Epithelial cell of proximal tubule (primary cell): ENCODE data around the gene MDN1. TPM values are rescaled to one million over a fixed set of nuclear protein-coding genes. Genes with fewer than 3 reads are reported as not detected.
"Not testable (repeated sequence)": the region's sequence is repeated elsewhere in the genome, so short reads cannot be mapped to it uniquely, and the experiment has no call there.

Experiments
- DNase-seq: peaks from one replicate; pipeline ENCODE4 v3.0.0-alpha.2; 2011; ENCODE audit warnings: low read depth
- H3K4me3 ChIP-seq: 2 replicates; pipeline ENCODE4 v1.5.1; 2011; ENCODE audit warnings: low read depth, mild to moderate bottlenecking, low read length
- CTCF ChIP-seq: conservative IDR thresholded peaks from 2 replicates; pipeline ENCODE4 v1.5.1; 2012; ENCODE audit warnings: low read depth, mild to moderate bottlenecking, low read length
- total RNA-seq: library from RNA; depleted of rRNA; stranded (reverse); fragments of >200 nt; gene quantifications from 2 replicates; pipeline ENCODE4 v1.2.3, GENCODE V29; 2015

Gene MDN1
- total RNA-seq, 1 donor from 2014 or later, result 11.3 TPM

- no peak for TF ChIP-seq CTCF
- DNase-seq, result no peak
- no peak overlapping the region for H3K4me3 ChIP-seq
These were observed 26.0 kb downstream of the MDN1 start for GRCh38 chr6:89793586-89793985.

GRCh38 chr6:89792881-89793280, 26.7 kb downstream of the MDN1 start:
- no peak overlapping the region for H3K4me3 ChIP-seq
- TF ChIP-seq CTCF, result peak; percentile 72
- DNase-seq, result no peak

- H3K4me3 ChIP-seq, result no peak overlapping the region
- DNase-seq, result no peak
- TF ChIP-seq CTCF, result no peak
These were observed 29.2 kb downstream of the MDN1 start for GRCh38 chr6:89790403-89790802.

- no peak for TF ChIP-seq CTCF
- no peak for DNase-seq
- H3K4me3 ChIP-seq, result no peak overlapping the region
These were observed 29.6 kb downstream of the MDN1 start for GRCh38 chr6:89789980-89790379.

- no peak for TF ChIP-seq CTCF
- DNase-seq, result no peak
- no peak overlapping the region for H3K4me3 ChIP-seq
These were observed 31.8 kb downstream of the MDN1 start for GRCh38 chr6:89787660-89788328.

- no peak for TF ChIP-seq CTCF
- no peak overlapping the region for H3K4me3 ChIP-seq
These were observed 32.6 kb downstream of the MDN1 start for GRCh38 chr6:89786970-89787369.

GRCh38 chr6:89784838-89785237, 34.8 kb downstream of the MDN1 start:
- no peak for DNase-seq
- no peak overlapping the region for H3K4me3 ChIP-seq
- no peak for TF ChIP-seq CTCF

More at GRCh38 chr6:89786970-89787369, 32.6 kb downstream of the MDN1 start:
- DNase-seq, result no peak

GRCh38 chr6:89783293-89783692, 36.3 kb downstream of the MDN1 start:
- H3K4me3 ChIP-seq, DNase-seq: not testable (repeated sequence)
